NCI-H128 (cell line): ENCODE measurements around the gene TBC1D32.
"Not testable (repeated sequence)": the region's sequence is repeated elsewhere in the genome, so short reads cannot be mapped to it uniquely, and the experiment has no call there.

ENCODE experiments used
- DNase-seq: peaks from one replicate; lab custom pipeline; 2025; ENCODE audit not compliant: unreplicated experiment; lab: John Stamatoyannopoulos, UW

TBC1D32 gene

GRCh38 chr6:121333694-121334093 is 586 bp downstream of the TBC1D32 start:
- DNase-seq = not testable (repeated sequence)

- no peak for DNase-seq
Measured at GRCh38 chr6:121333196-121333595, 1.1 kb downstream of the TBC1D32 start.

GRCh38 chr6:121330516-121330915 is 3.8 kb downstream of the TBC1D32 start:
- DNase-seq = no peak

DNA sequence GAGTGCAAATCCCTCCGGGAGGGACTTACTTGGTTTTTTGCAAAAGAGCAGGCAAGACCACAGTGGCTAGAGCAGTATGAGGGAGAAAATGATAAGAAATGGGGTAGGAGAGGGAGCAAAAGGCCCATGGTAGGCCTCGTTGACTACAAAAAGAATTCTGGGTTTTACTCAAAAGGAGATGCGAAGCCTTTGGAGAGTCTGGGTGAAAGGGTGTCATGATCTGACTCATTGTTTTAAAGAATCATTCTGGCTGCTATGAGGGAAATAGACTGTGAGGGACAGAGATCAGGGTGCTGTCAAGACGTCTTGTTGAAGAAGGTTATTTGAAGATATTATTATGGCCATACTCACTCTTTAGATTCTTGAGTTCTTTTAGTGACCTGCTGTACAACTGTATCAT is 13.0 kb downstream of the TBC1D32 start:
- no peak for DNase-seq

DNA sequence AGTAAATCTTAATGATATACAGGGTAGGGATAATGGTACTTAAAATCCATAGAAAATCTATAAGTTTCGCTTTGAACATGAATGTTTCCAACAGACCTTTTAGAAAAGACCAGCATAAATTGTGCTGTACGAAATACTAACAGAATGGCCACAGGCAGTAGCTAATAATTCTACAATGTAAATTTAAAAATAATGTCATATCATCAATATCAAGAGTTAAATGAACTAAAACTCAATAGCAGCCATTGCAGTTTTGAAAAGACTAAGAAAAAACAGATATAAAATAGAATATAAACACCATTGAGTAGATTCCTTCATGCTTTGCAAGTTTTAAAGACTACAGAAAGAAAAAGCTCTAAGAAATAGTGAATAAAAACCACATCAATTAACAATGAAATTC is 14.7 kb downstream of the TBC1D32 start:
- no peak for DNase-seq

GRCh38 chr6:121319112-121319553 is 15.1 kb downstream of the TBC1D32 start:
- no peak for DNase-seq

DNA sequence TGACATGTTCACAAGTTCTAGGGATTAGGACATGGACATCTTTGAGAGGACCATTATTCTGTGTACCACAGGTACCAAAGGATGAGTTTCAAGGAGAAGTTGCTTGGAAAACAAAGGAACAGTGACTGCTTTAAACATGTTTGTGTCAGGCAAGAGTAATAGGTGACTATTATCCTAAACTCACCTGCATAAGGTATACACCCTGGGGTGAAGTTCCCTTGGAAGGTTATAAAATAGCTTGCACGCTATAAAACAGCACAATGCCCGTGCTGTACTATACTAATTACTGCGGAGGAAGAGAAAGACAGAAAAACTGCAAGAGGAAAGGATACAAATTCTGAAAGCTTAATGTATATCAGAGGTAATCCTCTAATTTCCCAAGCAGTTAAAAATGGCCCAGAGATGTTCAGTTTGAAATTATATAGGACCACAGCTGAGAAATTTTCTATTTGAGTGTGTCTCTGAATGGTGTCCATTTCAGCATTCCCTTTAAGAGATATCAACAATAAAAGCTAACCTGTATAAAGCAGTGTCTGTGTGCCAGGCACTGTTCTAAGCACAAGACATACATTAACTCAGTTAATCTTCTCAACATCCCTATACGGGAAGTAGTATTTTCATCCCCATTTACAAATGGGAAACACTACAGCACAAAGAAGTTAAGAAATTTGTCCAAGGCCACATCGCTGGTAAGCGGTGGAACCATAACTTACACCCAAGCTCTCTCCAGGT is 19.7 kb downstream of the TBC1D32 start:
- no peak for DNase-seq

- not testable (repeated sequence) for DNase-seq
Measured at GRCh38 chr6:121311814-121312213, 22.5 kb downstream of the TBC1D32 start.

DNA sequence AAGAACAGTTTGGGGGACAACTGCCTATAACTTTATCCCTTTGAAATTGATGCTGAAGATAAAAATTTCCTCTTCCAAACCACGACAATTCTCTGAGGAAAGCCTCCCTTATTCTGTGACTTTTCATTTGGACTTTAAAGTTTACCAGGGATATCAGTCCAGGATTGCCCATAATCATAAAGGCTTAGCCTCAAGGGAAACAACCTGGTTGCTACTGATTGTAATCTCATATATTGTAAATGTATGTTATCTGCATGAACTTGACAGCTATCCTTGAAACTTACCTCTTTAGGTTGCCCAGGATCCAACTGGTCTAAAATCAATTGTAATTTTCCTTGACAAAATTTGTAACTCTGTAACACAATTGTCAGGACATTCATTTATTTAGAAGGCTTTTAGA is 23.8 kb downstream of the TBC1D32 start:
- no peak for DNase-seq

- no peak for DNase-seq
Measured at GRCh38 chr6:121309768-121310469, 24.4 kb downstream of the TBC1D32 start.

GRCh38 chr6:121305957-121306607 is 28.2 kb downstream of the TBC1D32 start:
- DNase-seq = no peak

DNA sequence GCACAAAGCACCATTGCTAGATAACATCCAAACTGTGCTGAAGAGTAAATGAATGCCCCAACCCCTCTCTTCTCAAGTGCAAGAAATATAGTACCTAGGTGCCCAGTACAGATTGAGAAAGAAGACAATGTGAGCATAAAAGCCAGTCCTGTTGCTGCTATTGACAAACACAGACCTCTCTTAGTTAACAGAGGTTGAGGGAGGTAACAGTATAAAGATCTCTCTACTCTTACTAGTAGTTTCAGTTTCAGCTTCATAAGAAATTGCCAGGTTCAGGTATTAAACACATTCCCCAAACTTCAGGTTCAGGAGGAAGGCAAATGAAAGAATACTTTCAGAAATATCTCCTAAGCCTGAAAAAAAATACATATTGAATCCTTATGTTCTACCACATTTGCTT is 31.4 kb downstream of the TBC1D32 start:
- no peak for DNase-seq

- DNase-seq = not testable (repeated sequence)
Measured at GRCh38 chr6:121301156-121301555, 33.1 kb downstream of the TBC1D32 start.

DNA sequence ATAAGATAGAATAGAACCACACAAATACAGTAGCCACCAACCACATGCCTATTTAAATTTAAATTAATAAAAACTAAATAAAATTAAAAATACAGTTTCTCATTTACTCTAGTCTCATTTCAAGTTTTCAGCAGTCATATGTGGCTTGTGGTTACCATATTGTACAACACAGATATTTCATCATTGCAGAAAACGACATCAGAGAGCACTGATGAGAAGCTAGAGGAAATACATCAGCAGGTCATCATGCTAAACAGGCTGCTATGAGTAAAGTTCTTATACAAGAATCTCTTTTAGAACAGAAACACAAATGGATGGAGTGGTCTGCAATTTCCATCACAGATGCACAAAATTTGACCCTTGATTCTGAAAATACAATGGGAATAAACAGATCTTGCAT is 36.6 kb downstream of the TBC1D32 start:
- no peak for DNase-seq

DNA sequence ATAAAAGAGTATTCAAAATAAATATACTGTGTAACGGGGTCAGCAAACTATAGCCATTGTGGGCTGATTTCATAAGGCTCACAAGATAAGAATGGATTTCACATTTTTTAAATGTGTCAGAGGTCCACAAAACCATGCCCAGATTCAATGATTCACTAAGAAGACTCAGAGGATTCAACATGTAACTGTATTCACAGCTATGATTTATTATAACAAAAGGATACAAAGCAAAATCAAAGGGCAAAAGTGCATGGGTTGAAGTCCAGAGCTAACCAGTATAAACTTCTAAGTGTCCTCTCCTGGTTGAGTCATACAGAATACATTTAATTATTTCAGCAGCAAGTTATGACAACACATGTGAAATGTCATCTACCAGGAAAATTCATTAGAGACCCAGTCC is 49.2 kb downstream of the TBC1D32 start:
- DNase-seq = no peak

DNA sequence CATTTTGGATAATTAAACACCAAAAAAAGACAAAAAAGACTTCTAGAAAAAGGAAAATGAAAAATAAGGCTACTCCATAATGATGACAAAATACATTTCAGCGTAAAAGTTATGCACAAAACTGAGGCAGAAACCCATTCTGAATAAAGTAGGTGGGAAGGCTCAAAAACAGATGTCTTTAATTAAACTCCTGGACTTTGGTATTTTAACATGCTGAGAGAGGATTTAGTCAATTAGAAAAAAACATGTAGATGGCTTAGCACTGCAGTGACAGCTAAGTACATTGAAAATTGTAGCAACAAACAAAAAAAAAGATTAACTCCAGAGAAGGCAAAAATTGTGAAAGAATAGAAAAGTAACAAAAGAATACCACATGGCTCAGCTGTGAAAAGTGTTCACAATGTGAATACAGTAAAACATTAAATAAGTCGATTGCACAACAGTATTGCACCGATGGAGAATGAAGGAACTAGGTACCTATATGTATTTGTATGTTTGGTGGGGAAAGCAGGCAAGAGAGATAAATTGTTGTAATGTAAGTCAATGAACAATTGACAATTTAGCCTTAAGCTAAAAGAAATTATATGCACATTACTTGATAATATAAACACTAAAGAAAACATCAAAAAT is 59.5 kb downstream of the TBC1D32 start:
- no peak for DNase-seq

GRCh38 chr6:121263742-121264141 is 70.5 kb downstream of the TBC1D32 start:
- DNase-seq = no peak

- DNase-seq = no peak
Measured at GRCh38 chr6:121260651-121261102, 73.6 kb downstream of the TBC1D32 start.

GRCh38 chr6:121247386-121247785 is 86.9 kb downstream of the TBC1D32 start:
- DNase-seq = no peak

DNA sequence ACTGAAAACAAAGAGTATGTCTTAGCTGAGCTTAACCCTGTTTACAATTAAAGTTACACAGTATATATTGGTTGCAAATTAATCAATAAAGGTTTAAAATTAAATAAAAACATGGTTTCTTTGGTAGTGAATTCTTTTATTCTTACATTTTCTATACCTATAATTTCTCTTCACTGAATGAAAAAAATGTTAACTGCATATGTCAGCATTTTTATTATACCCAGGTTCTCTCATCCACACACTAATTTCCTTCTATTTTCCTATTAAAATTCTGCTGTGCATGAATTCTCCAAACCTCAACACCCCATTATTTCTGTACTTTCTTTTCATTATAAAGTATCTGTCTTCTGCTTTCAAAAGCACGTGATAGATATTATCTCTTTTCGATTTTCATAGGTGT is 91.9 kb downstream of the TBC1D32 start:
- no peak for DNase-seq

DNA sequence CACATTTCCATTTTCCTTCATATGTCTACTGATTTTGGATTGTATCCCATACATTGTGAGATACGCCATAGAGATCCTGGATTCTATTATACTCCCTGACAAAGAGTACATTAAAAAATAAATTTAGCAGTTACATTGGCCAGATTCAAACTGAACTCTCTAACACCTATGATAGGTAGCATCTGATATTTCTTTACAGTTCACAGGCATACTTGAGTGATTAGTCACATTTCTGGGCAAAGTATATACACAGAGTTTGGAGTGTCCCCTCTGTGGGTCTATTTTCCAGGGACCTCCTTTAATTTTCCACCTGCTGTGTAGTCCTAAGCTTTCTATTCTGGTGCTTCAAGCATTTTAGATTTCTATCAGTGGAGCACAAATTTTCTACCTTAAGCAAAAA is 96.4 kb downstream of the TBC1D32 start:
- DNase-seq = no peak

- no peak for DNase-seq
Measured at GRCh38 chr6:121236984-121237383, 97.3 kb downstream of the TBC1D32 start.
